GM18867 (cell line): ENCODE results near the gene CRYBA4.

Experiments
- ATAC-seq: cut with Tn5 transposase; IDR thresholded peaks from one replicate; pipeline ENCODE4 v1.9.1; 2021; ENCODE audit warnings: mild to moderate bottlenecking, moderate library complexity; ENCODE audit not compliant: unreplicated experiment

The CRYBA4 gene

GRCh38 chr22:26621663-26622062 is at the start of gene CRYBA4:
TSS of gene CRYBA4 (plus strand) at chr22:26621963. CDS start at chr22:26622597, 634 bp downstream.
- no peak for ATAC-seq

GRCh38 chr22:26573026-26573662 is 48.6 kb upstream of the CRYBA4 start:
- ATAC-seq, result no peak

GRCh38 chr22:26574001-26574723 is 47.6 kb upstream of the CRYBA4 start:
- ATAC-seq, result no peak

- ATAC-seq, result no peak
These were observed 45.6 kb upstream of the CRYBA4 start for GRCh38 chr22:26576026-26576680.

DNA sequence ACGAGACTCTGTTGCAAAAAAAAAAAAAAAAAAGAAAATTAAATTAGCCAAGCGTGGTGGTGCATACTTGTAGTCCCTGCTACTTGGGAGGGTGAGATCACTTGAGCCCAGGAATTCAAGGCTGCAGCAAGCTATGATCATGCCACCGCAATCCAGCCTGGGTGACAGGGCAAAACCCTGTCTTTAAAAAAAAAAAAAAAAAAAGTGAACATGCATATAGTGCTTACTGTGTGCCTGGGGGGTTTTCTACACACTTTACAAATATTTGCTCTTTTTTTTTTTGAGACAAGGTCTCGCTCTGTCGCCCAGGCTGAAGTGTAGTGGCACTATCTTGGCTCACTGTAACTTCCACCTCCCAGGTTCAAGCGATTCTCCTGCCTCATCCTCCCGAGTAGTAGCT is 44.7 kb upstream of the CRYBA4 start:
- no peak for ATAC-seq

GRCh38 chr22:26579331-26579886 is 42.4 kb upstream of the CRYBA4 start:
- no peak for ATAC-seq

DNA sequence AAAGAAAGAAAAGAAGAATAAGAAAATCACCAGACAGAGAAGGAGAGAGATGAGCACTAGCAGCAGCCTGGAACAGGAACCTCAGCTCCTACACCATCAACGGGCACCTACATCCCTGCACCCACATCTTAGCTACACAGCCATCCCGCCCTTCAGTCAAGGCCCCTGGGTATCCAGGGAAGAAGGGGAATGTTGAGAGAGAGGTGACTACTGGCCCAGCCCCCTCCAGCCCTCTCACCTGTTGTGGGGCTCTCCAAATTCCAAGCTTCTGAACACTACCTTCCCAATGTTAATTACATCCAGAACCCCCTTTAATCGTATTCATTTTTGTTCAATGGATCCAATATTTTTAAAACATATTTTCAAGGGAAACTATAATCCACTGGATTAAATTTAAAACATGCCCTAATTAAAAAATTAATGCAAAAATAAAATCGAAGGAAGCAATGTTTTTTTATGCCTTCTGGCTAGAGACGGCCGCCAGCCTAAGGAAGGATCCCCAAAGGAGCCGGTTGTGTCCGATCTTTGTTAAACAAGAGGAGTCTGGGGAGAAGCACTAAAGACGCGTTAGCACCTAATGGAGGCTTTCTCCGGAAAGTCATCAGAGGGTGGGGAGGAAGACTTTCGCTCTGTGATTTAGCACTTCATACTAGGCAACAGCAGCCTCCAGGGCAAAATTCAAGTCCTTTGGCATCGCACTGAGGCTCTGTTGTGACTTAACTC is 41.4 kb upstream of the CRYBA4 start:
- no peak for ATAC-seq

- no peak for ATAC-seq
These were observed 40.7 kb upstream of the CRYBA4 start for GRCh38 chr22:26581026-26581425.

DNA sequence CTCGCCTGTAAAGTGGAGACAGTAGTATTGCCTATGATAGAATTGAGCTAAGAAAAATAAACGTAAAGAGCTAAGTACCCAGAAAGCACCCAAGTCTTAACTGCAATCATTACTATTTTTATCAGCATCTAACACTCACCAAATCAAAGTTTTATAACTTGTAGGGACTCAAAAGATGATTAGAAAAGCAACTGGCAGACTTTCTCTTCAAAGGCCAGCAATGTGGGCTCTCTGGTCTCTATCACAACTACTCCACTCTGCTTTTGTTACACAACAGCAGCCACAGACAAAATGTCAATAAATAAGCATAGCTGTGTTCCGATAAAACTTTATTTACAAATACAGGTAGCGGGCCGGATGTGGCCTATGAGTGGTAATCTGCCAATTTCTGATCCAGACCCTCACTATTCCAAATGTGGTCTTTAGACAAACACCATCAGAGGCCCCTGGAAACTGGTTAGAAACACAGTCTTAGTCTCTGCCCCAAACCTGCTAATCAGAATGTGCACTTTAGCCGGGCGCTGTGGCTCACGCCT is 40.1 kb upstream of the CRYBA4 start:
- ATAC-seq, result no peak

- no peak for ATAC-seq
These were observed 37.8 kb upstream of the CRYBA4 start for GRCh38 chr22:26584010-26584409.

GRCh38 chr22:26585104-26585790 is 36.5 kb upstream of the CRYBA4 start:
- ATAC-seq, result no peak

DNA sequence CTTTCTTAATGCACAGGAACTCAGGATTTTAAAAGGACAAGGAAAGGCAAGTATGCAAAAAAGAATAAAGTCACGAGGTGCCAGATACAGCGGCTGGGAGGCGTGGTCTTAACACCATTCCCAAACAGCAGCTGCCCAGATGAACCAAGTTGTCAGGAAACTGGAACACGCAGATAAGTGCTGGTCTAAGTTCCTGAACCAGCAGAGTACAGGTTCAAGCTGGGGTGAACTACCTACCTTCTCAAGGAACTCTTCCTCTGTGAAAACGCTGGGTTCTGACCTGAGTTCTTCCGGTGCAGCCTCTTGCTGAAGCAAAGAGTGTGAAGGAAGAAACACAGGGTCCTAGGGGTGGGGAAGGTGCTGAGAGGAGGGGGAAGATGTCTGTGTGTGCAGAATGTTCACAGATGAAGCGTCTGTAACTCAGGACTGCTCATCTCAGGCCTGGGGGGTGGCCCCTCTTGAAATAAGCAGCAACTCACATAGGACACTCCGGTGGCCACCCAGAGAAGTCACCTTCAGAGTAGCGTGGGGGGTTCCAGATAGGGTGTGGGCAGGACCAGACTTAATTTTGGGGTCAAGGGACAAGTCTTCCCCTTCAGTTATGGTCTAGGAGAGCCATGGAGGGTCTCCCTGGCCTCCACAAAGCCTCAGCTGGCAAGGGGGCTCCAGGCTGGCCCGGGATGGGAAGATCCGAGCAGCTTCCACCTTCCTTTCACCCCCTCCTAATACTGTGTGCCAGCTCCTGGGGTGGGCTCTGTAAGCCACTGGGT is 35.0 kb upstream of the CRYBA4 start:
- no peak for ATAC-seq

DNA sequence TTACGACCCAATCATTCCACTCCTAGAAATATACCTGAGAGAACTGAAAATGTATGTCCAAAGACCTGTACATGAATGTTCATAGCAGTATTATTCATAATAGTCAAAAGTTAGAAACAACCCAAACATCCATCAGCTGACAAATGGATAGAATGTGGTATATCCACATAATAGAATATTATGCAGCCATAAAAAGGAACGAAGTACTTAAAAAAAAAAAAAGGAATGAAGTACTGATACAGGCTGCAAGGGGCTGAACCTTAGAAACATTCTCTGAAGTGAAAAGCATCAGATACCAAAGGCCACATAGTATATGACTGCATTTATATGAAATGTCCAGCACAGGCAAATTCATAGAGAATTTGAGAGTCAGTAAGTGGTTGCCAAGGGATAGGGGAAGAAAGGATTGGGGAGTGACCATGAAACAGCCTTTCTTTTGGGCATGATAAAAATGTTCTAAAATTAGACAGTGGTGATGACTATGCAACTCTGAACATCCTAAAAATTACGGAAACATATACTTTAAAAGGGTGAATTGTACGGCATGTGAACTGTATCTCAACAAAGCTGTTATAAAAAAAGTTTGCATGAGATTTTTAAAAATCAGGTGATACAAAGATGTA is 33.7 kb upstream of the CRYBA4 start:
- no peak for ATAC-seq

GRCh38 chr22:26588729-26589366 is 32.9 kb upstream of the CRYBA4 start:
- ATAC-seq, result no peak

GRCh38 chr22:26589367-26589844 is 32.4 kb upstream of the CRYBA4 start:
- peak; percentile 3 for ATAC-seq

DNA sequence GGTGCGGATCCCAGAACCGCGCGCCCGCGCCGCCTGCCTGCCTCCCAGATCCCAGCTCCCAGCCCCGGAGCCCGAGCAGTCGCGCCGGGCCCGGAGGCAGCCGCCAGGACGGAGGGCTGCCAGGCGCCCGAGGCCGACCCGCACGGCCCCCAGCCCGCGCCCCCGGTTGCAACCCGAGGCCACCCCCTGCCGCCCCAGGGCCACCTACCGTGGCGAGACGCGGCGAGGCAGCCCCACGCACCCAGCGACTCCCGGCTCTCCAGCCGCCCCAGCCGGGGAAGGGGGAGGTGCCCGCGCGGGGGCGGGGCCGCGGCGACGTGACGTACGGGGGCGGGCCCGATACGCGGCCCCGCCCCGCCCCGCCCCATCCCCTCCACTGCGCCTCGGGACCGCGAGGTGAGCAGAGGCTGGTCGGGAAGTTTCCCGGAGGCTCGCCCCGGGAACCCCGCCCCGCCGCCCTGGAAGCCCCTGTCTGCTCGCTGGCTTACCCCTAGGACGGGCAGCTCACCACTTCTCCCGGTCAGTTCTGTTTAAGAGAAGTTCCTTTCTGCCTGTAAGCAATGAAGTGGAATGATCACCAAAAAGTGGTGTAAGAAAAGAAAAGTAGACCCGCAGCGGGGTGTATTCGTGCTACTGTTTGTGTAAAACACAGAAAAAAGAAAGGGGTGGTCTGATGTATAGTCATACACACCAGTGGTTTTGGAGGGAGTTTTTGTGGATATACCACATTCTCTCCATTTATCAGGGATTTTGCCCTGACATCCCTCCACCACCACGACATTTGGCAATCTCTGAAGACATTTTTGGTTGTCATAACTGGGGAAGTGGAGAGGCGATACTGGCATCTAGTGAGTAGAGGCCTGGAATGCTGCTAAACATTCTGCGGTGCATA is 31.7 kb upstream of the CRYBA4 start, which contains the start of gene TPST2:
Gene TPST2, minus strand, starts transcription at position 288 of the 892 bp plus-strand sequence. CDS start 48,502 bp downstream, outside the sequence.
- peak; percentile 76 for ATAC-seq

GRCh38 chr22:26592421-26592891 is 29.3 kb upstream of the CRYBA4 start:
- ATAC-seq, result peak; percentile 54
